Measurements from ENCODE around the gene COMMD6.

DNA sequence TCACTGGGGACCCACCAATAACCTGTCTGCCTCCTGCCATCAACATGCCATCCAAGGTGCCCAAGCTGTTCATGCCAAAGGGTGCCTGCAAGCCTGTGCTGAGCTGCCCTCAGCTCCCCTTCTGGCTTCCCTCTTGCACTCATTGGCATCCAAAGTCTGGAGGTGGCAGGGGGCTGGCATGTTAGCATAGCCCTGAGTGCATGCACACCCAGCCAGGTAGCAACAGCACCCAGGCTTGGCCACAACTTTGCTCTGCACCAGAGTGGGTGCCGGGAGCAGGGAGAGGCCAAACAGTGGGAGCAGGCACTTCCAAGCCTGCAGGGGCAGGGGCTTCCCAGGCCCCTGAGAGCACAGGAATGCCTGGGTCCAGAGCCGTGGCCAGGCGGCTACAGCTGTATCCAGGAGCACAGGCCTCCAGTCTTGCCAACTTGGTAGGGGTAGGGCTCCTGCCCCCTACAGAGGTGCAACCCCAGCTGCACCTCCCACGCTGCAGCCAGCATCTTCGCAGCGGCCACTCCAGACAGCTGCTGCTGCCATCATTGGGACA is 29.6 kb downstream of the COMMD6 start:
- TF ChIP-seq, protein P1, sequence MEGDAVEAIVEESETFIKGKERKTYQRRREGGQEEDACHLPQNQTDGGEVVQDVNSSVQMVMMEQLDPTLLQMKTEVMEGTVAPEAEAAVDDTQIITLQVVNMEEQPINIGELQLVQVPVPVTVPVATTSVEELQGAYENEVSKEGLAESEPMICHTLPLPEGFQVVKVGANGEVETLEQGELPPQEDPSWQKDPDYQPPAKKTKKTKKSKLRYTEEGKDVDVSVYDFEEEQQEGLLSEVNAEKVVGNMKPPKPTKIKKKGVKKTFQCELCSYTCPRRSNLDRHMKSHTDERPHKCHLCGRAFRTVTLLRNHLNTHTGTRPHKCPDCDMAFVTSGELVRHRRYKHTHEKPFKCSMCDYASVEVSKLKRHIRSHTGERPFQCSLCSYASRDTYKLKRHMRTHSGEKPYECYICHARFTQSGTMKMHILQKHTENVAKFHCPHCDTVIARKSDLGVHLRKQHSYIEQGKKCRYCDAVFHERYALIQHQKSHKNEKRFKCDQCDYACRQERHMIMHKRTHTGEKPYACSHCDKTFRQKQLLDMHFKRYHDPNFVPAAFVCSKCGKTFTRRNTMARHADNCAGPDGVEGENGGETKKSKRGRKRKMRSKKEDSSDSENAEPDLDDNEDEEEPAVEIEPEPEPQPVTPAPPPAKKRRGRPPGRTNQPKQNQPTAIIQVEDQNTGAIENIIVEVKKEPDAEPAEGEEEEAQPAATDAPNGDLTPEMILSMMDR (conservative IDR thresholded peaks at IDR 0.05; ENCODE audit: low read length), result no peak
- no peak for TF ChIP-seq EZH2phosphoT487 (IDR thresholded peaks at IDR 0.05; ENCODE audit: borderline replicate concordance)

Measured in Loucy (cell line).